SK-N-SH treated with all-trans-retinoic acid at 6 μM for 48 hours (cell line): ENCODE results near the gene LYPD5.
"Not testable (repeated sequence)": the region's sequence is repeated elsewhere in the genome, so short reads cannot be mapped to it uniquely, and the experiment has no call there.

Source experiments
- ATAC-seq: fragments of 200-7000 bp; cut with Tn5 transposase; 3 replicates; pipeline ENCODE4 v1.9.1; 2020; ENCODE audit warnings: mild to moderate bottlenecking, moderate library complexity
- ARNTL ChIP-seq: fragments of 450-650 bp; formaldehyde crosslinking; IDR thresholded peaks from 2 replicates; pipeline ENCODE4 v1.5.0; 2020; ENCODE audit warnings: low read depth, mild to moderate bottlenecking, moderate library complexity, borderline replicate concordance
- BACH2 ChIP-seq: fragments of 250-450 bp; sonication (Bioruptor Pico); IDR thresholded peaks from 2 replicates; pipeline ENCODE4 v1.9.0; 2021; ENCODE audit warnings: mild to moderate bottlenecking, borderline replicate concordance
- CSDC2 ChIP-seq: fragments of 250-450 bp; sonication (Bioruptor Pico); IDR thresholded peaks from 2 replicates; pipeline ENCODE4 v1.5.0; 2020; ENCODE audit warnings: mild to moderate bottlenecking, moderate library complexity
- ESRRG ChIP-seq: fragments of 250-450 bp; sonication (Bioruptor Pico); IDR thresholded peaks from 2 replicates; pipeline ENCODE4 v1.6.1; 2021; ENCODE audit warnings: mild to moderate bottlenecking
- OSR1 ChIP-seq: fragments of 250-450 bp; sonication (Bioruptor Pico); IDR thresholded peaks from 2 replicates; pipeline ENCODE4 v1.8.0; 2022; ENCODE audit warnings: moderate library complexity, mild to moderate bottlenecking, inconsistent platforms
- PPARA ChIP-seq: fragments of 250-450 bp; sonication (Bioruptor Pico); IDR thresholded peaks from 2 replicates; pipeline ENCODE4 v1.5.0; 2020; ENCODE audit warnings: mild to moderate bottlenecking, borderline replicate concordance
- RARB ChIP-seq: fragments of 250-450 bp; sonication (Bioruptor Pico); IDR thresholded peaks from 2 replicates; pipeline ENCODE4 v1.8.0; 2021; ENCODE audit warnings: mild to moderate bottlenecking, moderate library complexity
- TCF4 ChIP-seq: fragments of 250-450 bp; sonication (Bioruptor Pico); IDR thresholded peaks from 2 replicates; pipeline ENCODE4 v1.8.0; 2021; ENCODE audit warnings: mild to moderate bottlenecking, moderate library complexity, borderline replicate concordance
- TOX ChIP-seq: fragments of 250-450 bp; sonication (Bioruptor Pico); IDR thresholded peaks from 2 replicates; pipeline ENCODE4 v1.8.0; 2021; ENCODE audit warnings: mild to moderate bottlenecking, moderate library complexity, borderline replicate concordance
- ZFP30 ChIP-seq: fragments of 450-650 bp; formaldehyde crosslinking; IDR thresholded peaks from 2 replicates; pipeline ENCODE4 v1.5.0; 2022; ENCODE audit warnings: mild to moderate bottlenecking, moderate library complexity
- ZNF565 ChIP-seq: fragments of 450-650 bp; formaldehyde crosslinking; conservative IDR thresholded peaks from 2 replicates; pipeline ENCODE4 v1.5.0; 2020; ENCODE audit warnings: low read depth, mild to moderate bottlenecking, moderate library complexity
- ZNF70 ChIP-seq: fragments of 450-650 bp; formaldehyde crosslinking; IDR thresholded peaks from 2 replicates; pipeline ENCODE4 v1.5.0; 2020; ENCODE audit warnings: mild to moderate bottlenecking, moderate library complexity
- ZNF8 ChIP-seq: fragments of 450-650 bp; formaldehyde crosslinking; IDR thresholded peaks from 2 replicates; pipeline ENCODE4 v1.5.0; 2020; ENCODE audit warnings: mild to moderate bottlenecking, moderate library complexity
- TF ChIP-seq, protein P1 (sequence below): fragments of 250-450 bp; sonication (Bioruptor Pico); IDR thresholded peaks from 2 replicates; pipeline ENCODE4 v1.8.0; 2020; ENCODE audit warnings: mild to moderate bottlenecking, moderate library complexity, borderline replicate concordance
- TF ChIP-seq, protein P2 (sequence below): fragments of 250-450 bp; sonication (Bioruptor Pico); IDR thresholded peaks from 2 replicates; pipeline ENCODE4 v1.5.1; 2020; ENCODE audit warnings: low read depth, mild to moderate bottlenecking, moderate library complexity
- TF ChIP-seq, protein P3 (sequence below): fragments of 250-450 bp; sonication (Bioruptor Pico); IDR thresholded peaks from 2 replicates; pipeline ENCODE4 v1.8.0; 2021; ENCODE audit warnings: low read depth, mild to moderate bottlenecking, moderate library complexity, borderline replicate concordance
- TF ChIP-seq, protein P4 (sequence below): fragments of 250-450 bp; sonication (Bioruptor Pico); IDR thresholded peaks from 2 replicates; pipeline ENCODE4 v1.5.1; 2021; ENCODE audit warnings: mild to moderate bottlenecking, moderate library complexity

The LYPD5 gene

DNA sequence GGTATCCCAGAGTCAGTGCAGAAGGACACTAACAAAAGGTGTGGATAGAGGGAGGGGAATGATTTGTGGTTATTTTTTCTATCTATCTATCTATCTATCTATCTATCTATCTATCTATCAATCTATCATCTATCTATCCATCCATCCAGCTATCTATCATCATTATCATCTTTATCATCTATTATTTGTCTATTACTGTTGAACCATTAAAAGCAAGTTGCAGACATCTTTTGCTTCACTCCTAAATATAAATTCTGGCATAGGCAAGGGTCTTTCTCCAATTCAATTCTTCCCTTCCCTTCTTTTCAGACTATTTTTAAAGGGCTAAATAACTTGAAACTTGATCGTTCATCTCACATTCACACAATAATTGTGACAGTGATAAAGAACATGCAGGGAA, 10.0 kb upstream of the LYPD5 start:
- ATAC-seq = no peak
- TF ChIP-seq ESRRG (CRISPR knock-in tag) = no peak

DNA sequence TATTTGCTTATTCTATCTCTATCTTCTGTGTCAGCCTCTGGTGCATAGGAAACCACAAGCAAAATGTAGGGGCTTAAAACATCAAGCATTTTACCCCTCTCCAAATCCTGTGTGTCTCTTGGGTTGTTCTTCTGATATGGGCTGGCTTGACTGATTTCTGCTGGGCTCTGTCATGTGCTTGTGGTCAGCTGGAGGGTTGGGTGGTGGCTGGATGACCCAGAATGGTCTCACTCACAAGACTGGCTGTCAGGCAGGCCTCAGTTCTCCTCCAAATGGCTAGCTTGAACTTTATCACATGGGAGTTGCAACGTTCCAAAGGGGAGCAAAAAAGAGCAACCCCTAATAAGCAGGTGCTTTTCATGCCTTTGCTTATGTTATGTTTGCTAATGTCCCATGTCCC, 9.6 kb upstream of the LYPD5 start:
- TF ChIP-seq ZNF8 (CRISPR knock-in tag) (no peak), OSR1 (no peak), CSDC2 (no peak), TOX (CRISPR knock-in tag) (no peak), TCF4 (CRISPR knock-in tag) (no peak), ZFP30 (no peak), ZNF70 (CRISPR knock-in tag) (no peak), BACH2 (CRISPR knock-in tag) (no peak), RARB (CRISPR knock-in tag) (no peak), ESRRG (CRISPR knock-in tag) (no peak), ARNTL (no peak)
- TF ChIP-seq, protein P1, sequence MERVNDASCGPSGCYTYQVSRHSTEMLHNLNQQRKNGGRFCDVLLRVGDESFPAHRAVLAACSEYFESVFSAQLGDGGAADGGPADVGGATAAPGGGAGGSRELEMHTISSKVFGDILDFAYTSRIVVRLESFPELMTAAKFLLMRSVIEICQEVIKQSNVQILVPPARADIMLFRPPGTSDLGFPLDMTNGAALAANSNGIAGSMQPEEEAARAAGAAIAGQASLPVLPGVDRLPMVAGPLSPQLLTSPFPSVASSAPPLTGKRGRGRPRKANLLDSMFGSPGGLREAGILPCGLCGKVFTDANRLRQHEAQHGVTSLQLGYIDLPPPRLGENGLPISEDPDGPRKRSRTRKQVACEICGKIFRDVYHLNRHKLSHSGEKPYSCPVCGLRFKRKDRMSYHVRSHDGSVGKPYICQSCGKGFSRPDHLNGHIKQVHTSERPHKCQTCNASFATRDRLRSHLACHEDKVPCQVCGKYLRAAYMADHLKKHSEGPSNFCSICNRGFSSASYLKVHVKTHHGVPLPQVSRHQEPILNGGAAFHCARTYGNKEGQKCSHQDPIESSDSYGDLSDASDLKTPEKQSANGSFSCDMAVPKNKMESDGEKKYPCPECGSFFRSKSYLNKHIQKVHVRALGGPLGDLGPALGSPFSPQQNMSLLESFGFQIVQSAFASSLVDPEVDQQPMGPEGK (CRISPR knock-in tag) = no peak
- TF ChIP-seq, protein P2, sequence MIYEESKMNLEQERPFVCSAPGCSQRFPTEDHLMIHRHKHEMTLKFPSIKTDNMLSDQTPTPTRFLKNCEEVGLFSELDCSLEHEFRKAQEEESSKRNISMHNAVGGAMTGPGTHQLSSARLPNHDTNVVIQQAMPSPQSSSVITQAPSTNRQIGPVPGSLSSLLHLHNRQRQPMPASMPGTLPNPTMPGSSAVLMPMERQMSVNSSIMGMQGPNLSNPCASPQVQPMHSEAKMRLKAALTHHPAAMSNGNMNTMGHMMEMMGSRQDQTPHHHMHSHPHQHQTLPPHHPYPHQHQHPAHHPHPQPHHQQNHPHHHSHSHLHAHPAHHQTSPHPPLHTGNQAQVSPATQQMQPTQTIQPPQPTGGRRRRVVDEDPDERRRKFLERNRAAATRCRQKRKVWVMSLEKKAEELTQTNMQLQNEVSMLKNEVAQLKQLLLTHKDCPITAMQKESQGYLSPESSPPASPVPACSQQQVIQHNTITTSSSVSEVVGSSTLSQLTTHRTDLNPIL (CRISPR knock-in tag) = no peak
- TF ChIP-seq, protein P3, sequence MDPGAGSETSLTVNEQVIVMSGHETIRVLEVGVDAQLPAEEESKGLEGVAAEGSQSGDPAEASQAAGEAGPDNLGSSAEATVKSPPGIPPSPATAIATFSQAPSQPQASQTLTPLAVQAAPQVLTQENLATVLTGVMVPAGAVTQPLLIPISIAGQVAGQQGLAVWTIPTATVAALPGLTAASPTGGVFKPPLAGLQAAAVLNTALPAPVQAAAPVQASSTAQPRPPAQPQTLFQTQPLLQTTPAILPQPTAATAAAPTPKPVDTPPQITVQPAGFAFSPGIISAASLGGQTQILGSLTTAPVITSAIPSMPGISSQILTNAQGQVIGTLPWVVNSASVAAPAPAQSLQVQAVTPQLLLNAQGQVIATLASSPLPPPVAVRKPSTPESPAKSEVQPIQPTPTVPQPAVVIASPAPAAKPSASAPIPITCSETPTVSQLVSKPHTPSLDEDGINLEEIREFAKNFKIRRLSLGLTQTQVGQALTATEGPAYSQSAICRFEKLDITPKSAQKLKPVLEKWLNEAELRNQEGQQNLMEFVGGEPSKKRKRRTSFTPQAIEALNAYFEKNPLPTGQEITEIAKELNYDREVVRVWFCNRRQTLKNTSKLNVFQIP = no peak
- TF ChIP-seq, protein P4, sequence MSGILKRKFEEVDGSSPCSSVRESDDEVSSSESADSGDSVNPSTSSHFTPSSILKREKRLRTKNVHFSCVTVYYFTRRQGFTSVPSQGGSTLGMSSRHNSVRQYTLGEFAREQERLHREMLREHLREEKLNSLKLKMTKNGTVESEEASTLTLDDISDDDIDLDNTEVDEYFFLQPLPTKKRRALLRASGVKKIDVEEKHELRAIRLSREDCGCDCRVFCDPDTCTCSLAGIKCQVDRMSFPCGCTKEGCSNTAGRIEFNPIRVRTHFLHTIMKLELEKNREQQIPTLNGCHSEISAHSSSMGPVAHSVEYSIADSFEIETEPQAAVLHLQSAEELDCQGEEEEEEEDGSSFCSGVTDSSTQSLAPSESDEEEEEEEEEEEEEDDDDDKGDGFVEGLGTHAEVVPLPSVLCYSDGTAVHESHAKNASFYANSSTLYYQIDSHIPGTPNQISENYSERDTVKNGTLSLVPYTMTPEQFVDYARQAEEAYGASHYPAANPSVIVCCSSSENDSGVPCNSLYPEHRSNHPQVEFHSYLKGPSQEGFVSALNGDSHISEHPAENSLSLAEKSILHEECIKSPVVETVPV (CRISPR knock-in tag) = no peak
- no peak for ATAC-seq

DNA sequence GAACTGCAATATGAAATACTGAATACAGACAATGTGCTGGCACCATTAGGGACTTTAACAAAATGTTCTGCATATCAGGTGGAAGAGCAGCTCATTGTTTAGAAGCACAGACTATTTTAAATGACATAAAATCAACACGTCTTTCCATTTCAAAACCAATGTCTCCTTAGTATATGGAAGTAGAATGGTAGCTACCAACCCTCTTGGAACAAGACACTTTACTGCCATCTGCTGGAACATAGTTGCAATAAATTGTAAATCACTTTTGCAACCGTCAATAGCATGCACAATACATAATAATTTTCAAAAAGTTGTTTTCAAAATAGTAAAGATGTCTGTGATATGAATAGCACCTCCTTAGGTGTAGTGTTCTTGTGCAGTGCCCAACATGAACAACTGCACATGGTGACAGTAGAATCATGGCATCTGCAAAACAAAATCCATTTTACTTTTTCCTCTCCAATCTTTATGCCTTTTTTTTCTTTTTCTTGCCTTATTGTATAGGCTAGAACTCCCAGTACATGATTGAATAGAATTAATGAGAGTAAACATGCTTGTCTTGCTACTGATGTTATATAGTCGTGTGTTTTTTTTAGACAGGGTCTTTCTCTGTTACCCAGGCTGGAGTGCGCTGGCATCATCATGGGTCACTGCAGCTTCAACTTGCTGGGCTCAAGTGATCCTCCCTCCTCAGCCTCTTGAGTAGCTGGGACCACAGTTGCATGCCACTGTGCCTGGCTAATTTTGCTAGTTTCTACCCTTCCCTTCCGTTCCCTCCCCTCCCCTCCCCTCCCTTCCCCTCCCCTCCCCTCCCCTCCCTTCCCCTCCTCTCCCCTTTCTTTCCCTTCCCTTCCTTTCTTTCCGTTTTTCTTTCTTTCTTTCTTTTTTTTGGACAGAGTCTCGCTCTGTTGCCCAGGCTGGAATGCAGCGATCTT, 7.8 kb upstream of the LYPD5 start:
- peak; percentile 73 for ATAC-seq
- TF ChIP-seq TOX (CRISPR knock-in tag) (no peak), TCF4 (CRISPR knock-in tag) (no peak), ZNF565 (CRISPR knock-in tag) (no peak)
- TF ChIP-seq, protein P1 (CRISPR knock-in tag) = no peak

DNA sequence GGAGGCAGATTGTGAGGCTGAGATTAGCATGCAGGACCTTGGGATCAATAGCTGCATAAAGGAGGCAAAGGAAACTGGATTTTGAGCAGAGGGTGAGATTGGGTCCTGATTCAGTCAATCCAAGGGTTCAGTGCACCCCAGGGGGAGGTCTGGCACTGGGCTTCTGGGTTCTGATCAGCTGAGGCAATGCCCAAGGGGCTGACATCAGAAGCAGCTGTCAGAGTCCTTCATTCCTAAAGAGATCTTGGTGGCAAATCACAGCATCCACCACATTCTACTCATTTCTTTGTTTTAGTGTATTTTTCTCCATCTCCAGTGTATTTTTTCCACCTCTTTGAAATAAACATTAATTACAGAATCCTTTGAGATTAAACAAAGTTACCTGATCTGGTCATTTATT, 5.4 kb upstream of the LYPD5 start:
- ATAC-seq = no peak
- TF ChIP-seq PPARA (CRISPR knock-in tag) = no peak
- TF ChIP-seq ESRRG (CRISPR knock-in tag) = no peak

DNA sequence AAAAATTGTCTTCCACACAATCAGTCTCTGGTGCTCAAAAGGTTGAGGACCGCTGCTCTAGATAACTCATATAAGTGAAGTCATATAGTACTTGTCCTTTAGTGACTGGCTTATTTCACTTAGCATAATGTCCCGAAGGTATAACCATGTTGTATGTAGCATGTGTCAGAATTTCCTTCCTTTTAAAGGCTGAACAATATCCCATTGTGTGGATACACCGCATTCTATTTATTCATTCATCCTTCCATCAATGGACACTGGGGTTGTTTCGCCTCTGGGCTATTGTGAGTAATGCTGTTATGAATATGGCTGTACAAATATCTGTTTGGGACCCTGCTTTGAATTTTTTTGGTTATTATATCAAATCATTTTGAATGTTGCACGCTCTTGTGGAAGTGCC, 4.6 kb upstream of the LYPD5 start:
- TF ChIP-seq ARNTL = no peak
- no peak for ATAC-seq

DNA sequence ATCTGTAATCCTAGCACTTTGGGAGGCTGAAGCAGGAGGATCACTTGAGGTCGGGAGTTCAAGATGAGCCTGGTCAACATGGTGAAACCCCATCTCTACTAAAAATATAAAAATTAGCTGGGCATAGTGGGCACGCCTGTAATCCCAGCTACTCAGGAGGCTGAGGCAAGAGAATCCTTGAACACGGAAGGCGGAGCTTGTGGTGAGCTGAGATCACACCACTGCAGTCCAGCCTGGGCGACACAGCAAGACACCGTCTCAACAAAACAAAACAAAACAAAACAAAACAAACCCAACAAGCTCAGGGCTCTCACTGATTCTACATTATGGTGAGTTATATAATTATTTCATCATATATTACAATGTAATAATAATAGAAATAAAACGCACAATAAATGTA, 4.2 kb upstream of the LYPD5 start:
- ATAC-seq = not testable (repeated sequence)
